ENCODE results near the gene MSLN.

Gene MSLN

DNA sequence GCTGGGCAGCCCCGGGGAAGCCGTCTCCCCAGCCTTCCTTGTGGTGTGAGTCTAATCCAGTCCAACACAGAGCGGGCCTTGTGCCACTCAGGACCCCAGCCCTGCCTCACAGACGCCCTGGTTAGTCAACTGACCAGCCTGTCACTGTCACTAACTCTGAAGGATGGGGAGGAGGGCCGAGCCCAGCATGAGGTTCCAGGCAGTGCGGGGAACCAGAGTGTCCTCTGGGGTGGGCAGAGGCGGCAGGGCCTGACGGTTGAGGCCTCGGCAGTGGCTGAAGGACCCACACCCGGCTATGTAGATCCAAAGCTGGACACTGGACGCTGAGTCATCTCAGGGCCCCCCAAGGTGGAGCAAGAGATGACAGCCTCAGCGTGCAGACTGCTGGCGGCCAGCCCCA, 19.0 kb downstream of the MSLN start:
- Histone ChIP-seq H3K4me2 (ENCODE audit: low read length) (no peak overlapping the region), H4K20me1 (ENCODE audit: insufficient read depth, low read length) (no peaks in the 10 kb centered on the region), H3K9me3 (ENCODE audit: insufficient read depth, low read length) (no peaks in the 10 kb centered on the region), H3K36me3 (replicated peaks; ENCODE audit: low read depth, low read length) (no peaks in the 10 kb centered on the region), H3K79me2 (ENCODE audit: low read length) (no peaks in the 10 kb centered on the region), H2AFZ (ENCODE audit: low read depth, low read length) (no peak overlapping the region), H3K27ac (ENCODE audit: low read length) (no peak overlapping the region), H3K27me3 (ENCODE audit: low read depth, low read length) (peaks cover 20% of the 10 kb centered on the region), H3K4me3 (ENCODE audit: low read length) (no peak overlapping the region), H3K4me1 (ENCODE audit: low read length) (no peaks in the 10 kb centered on the region), H3K9ac (ENCODE audit: low read length) (no peak overlapping the region)
- TF ChIP-seq EZH2phosphoT487 (IDR thresholded peaks at IDR 0.05; ENCODE audit: low read depth), result no peak
- TF ChIP-seq, protein P1, sequence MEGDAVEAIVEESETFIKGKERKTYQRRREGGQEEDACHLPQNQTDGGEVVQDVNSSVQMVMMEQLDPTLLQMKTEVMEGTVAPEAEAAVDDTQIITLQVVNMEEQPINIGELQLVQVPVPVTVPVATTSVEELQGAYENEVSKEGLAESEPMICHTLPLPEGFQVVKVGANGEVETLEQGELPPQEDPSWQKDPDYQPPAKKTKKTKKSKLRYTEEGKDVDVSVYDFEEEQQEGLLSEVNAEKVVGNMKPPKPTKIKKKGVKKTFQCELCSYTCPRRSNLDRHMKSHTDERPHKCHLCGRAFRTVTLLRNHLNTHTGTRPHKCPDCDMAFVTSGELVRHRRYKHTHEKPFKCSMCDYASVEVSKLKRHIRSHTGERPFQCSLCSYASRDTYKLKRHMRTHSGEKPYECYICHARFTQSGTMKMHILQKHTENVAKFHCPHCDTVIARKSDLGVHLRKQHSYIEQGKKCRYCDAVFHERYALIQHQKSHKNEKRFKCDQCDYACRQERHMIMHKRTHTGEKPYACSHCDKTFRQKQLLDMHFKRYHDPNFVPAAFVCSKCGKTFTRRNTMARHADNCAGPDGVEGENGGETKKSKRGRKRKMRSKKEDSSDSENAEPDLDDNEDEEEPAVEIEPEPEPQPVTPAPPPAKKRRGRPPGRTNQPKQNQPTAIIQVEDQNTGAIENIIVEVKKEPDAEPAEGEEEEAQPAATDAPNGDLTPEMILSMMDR (IDR thresholded peaks at IDR 0.05; ENCODE audit: low read depth, low read length), result no peak

DNA sequence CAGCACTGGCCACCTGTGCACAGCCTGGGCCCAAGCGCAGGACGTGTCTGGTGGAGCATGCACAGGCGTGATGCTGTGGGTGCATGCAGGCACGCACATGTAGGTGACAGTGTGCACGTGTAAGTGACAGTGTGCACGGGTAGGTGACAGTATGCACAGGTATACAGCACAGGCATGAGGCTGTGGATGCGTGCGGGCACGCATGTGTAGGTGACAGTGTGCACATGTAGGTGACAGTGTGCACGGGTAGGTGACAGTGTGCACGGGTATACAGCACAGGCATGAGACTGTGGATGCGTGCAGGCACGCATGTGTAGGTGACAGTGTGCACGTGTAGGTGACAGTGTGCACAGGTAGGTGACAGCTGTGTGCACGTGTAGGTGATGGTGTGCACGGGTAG, 19.8 kb downstream of the MSLN start:
- H3K36me3 ChIP-seq (replicated peaks; ENCODE audit: low read depth, low read length), result no peaks in the 10 kb centered on the region
- no peak overlapping the region for H2AFZ ChIP-seq (ENCODE audit: low read depth, low read length)
- peaks cover 20% of the 10 kb centered on the region for H3K27me3 ChIP-seq (ENCODE audit: low read depth, low read length)
- H3K79me2 ChIP-seq (ENCODE audit: low read length), result no peaks in the 10 kb centered on the region
- H3K4me3 ChIP-seq (ENCODE audit: low read length), result no peak overlapping the region
- H3K4me1 ChIP-seq (ENCODE audit: low read length), result no peaks in the 10 kb centered on the region
- no peak for TF ChIP-seq EZH2phosphoT487 (IDR thresholded peaks at IDR 0.05; ENCODE audit: low read depth)
- TF ChIP-seq, protein P1 (IDR thresholded peaks at IDR 0.05; ENCODE audit: low read depth, low read length), result no peak
- no peaks in the 10 kb centered on the region for H4K20me1 ChIP-seq (ENCODE audit: insufficient read depth, low read length)
- H3K27ac ChIP-seq (ENCODE audit: low read length), result no peak overlapping the region
- no peak overlapping the region for H3K4me2 ChIP-seq (ENCODE audit: low read length)
- H3K9ac ChIP-seq (ENCODE audit: low read length), result no peak overlapping the region
- no peaks in the 10 kb centered on the region for H3K9me3 ChIP-seq (ENCODE audit: insufficient read depth, low read length)

DNA sequence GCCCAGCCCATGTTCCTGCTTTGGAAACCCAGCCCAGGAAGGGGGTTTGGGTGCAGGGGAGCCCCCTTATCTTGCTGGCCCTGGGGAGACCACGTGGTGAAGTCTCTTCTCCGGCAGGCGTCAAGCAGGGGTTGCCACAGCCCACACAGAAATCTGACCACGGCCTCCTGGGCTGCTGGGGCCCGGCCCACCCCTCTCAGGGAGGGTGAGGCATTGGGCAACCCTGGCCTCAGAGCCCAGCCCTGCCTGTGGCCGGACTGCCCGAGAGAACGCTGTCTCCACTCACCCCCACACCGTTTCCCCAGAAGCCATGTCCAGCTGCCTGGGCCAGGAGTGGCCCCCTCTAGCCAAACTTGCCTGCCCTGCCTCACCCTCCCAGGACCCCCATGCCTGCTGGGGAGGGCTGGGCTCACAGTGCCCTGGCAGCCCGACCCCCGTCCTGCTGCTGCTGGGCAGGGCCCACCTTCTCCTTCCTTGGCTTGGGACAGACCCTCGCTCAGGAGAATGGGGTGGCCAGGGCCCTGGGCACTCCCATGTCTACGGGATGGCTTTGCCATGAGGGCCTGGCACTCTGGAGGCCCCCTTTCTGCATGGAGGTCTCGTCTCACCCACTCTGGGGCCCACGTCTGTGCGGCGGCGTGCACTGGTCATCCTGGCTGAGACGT, 20.9 kb downstream of the MSLN start:
- Histone ChIP-seq H3K4me1 (ENCODE audit: low read length) (no peaks in the 10 kb centered on the region), H3K4me3 (ENCODE audit: low read length) (no peak overlapping the region), H3K79me2 (ENCODE audit: low read length) (no peaks in the 10 kb centered on the region), H4K20me1 (ENCODE audit: insufficient read depth, low read length) (no peaks in the 10 kb centered on the region), H3K27ac (ENCODE audit: low read length) (no peak overlapping the region), H3K36me3 (replicated peaks; ENCODE audit: low read depth, low read length) (no peaks in the 10 kb centered on the region), H3K4me2 (ENCODE audit: low read length) (no peak overlapping the region), H3K9ac (ENCODE audit: low read length) (no peak overlapping the region), H2AFZ (ENCODE audit: low read depth, low read length) (no peak overlapping the region), H3K27me3 (ENCODE audit: low read depth, low read length) (peaks cover 20% of the 10 kb centered on the region), H3K9me3 (ENCODE audit: insufficient read depth, low read length) (no peaks in the 10 kb centered on the region)
- TF ChIP-seq EZH2phosphoT487 (IDR thresholded peaks at IDR 0.05; ENCODE audit: low read depth), result no peak
- TF ChIP-seq, protein P1 (IDR thresholded peaks at IDR 0.05; ENCODE audit: low read depth, low read length), result no peak

DNA sequence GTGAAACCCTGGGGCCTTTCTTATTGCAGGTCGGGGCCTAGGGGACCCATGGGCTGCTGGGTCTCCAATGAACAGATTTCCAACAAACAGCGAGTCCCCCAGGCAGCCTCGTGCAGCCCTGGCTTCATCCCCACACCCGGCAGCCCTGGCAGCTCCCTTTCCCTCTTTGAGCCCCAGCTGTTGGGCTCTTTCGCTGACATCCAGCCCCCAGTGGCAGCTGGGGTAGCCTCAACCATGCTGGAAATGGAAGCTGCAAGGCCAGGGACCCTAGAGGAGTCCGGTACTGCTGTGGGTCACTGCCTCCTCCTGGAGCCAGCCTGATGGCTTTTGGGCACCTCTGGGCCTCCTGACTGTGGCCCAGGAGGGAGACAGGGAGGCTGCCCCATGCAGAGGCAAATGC, 21.7 kb downstream of the MSLN start:
- H3K27me3 ChIP-seq (ENCODE audit: low read depth, low read length), result peaks cover 20% of the 10 kb centered on the region
- H3K79me2 ChIP-seq (ENCODE audit: low read length), result peaks cover 5% of the 10 kb centered on the region
- no peak overlapping the region for H2AFZ ChIP-seq (ENCODE audit: low read depth, low read length)
- peaks cover 4% of the 10 kb centered on the region for H3K4me1 ChIP-seq (ENCODE audit: low read length)
- TF ChIP-seq, protein P1 (IDR thresholded peaks at IDR 0.05; ENCODE audit: low read depth, low read length), result no peak
- TF ChIP-seq EZH2phosphoT487 (IDR thresholded peaks at IDR 0.05; ENCODE audit: low read depth), result no peak
- no peaks in the 10 kb centered on the region for H3K9me3 ChIP-seq (ENCODE audit: insufficient read depth, low read length)
- H3K4me3 ChIP-seq (ENCODE audit: low read length), result no peak overlapping the region
- no peaks in the 10 kb centered on the region for H3K36me3 ChIP-seq (replicated peaks; ENCODE audit: low read depth, low read length)
- no peak overlapping the region for H3K27ac ChIP-seq (ENCODE audit: low read length)
- no peaks in the 10 kb centered on the region for H4K20me1 ChIP-seq (ENCODE audit: insufficient read depth, low read length)
- H3K4me2 ChIP-seq (ENCODE audit: low read length), result no peak overlapping the region
- no peak overlapping the region for H3K9ac ChIP-seq (ENCODE audit: low read length)

Measured in OCI-LY3 (cell line).